Left lobe of liver (tissue), 2 donors: ENCODE results near the gene STRIP2. TPM values are rescaled to one million over a fixed set of nuclear protein-coding genes. Genes with fewer than 3 reads are reported as not detected.
"Not testable (repeated sequence)": the region's sequence is repeated elsewhere in the genome, so short reads cannot be mapped to it uniquely, and the experiment has no call there.

Experiments
- ATAC-seq: fragments of 200-7000 bp; cut with Tn5 transposase; one replicate; pipeline ENCODE4 v1.9.1; 2020; ENCODE audit warnings: mild to moderate bottlenecking, moderate library complexity
- DNase-seq: peaks from one replicate; pipeline ENCODE4 v3.0.0-alpha.2; 2020; ENCODE audit warnings: low spot score
- total RNA-seq: library from RNA; stranded (reverse); gene quantifications from one replicate; pipeline ENCODE4 v1.2.1, GENCODE V29; 2021
- donor health status: DM: no; HTN: no; CAD: no; lungs with moderate emphysema.
- donor health status: DM: no; HTN: yes; CAD: no.

STRIP2 gene
- total RNA-seq, 1 donor from 2014 or later, result 0.96 TPM

GRCh38 chr7:129452589-129453231 is 18.5 kb downstream of the STRIP2 start:
- ATAC-seq (no peak), DNase-seq (no peak)

DNA sequence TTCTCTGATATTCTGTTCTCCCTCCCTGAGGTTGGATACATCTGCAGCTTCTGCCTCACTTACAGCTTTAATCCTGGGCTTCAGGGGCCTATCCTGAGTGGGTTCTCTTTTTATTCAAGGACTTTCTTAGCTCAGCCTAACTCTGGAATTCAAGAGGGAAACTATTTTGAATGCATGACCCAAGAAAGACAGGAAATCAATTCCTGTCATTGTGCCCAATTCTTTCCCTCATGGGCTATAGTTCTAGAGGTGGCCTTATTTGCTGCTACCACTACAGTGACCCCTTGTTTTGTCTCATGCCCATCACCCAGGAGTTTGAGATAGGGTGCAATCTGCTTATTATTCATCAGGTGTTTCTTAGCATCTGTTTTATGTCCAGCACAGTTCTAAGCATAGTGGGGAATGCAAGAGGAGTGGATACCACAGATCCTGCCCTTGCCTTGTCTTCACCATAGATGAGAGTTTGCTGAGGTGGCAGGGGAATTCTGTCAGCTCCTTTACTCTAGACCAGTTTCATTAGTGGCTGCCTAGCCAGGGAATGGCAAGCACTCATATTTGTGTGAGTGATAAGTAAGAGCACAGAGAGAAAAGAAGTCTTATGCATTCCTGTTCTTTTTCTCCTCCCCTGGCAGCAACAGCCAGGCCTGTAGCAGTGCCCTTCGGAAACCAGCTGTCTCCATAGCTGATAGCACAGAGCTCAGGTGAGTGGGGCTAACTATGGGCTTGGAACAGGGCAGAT is 19.4 kb downstream of the STRIP2 start:
- no peak for ATAC-seq
- no peak for DNase-seq

GRCh38 chr7:129454249-129454551 is 20.0 kb downstream of the STRIP2 start:
- DNase-seq, result no peak
- ATAC-seq, result no peak

- ATAC-seq, result no peak
Measured at GRCh38 chr7:129456421-129456820, 22.2 kb downstream of the STRIP2 start.

DNA sequence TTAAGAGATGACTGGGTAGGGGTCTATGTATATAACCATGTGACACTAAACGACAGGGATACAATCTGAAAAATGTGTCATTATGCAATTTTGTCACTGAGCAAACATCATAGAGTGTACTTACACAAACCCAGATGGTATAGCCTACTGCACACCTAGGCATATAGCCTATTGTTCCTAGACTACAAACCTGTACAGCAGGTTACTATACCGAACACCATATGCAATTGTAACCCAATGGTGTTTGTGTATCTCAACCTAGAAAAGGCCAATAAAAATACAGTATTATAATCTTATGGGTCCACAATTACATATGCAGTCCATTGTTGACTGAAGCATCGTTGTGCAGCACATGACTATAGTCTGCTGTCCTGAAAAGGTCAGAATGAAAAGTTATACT is 22.9 kb downstream of the STRIP2 start:
- ATAC-seq, result no peak

More at GRCh38 chr7:129456421-129456820, 22.2 kb downstream of the STRIP2 start:
- no peak for DNase-seq

GRCh38 chr7:129458171-129458570 is 23.9 kb downstream of the STRIP2 start:
- DNase-seq, result no peak
- ATAC-seq, result no peak

More for the DNA sequence above, 22.9 kb downstream of the STRIP2 start:
- no peak for DNase-seq

- DNase-seq, result no peak
- no peak for ATAC-seq
Measured at GRCh38 chr7:129461809-129462208, 27.6 kb downstream of the STRIP2 start.

DNA sequence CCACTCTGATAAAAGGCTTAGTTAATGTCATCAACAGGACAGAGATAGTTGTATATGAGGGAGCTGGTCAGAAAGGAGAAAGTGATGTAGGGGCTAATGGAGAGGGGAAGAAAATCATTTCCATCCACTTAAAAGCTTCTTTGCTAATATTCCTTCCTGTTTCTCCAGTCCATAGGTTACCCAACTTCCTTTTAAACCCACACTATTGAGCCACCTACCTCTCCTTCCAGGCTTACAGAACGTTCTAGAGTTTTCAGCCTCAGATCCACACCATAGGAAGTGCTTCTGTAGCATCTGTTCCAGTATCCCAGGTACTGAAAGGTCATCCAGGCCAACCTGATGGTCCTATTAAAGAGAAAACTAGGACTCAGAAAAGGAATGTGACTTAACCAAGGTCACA is 28.2 kb downstream of the STRIP2 start:
- DNase-seq (no peak), ATAC-seq (no peak)

- no peak for ATAC-seq
- no peak for DNase-seq
Measured at GRCh38 chr7:129464194-129464593, 30.0 kb downstream of the STRIP2 start.

DNA sequence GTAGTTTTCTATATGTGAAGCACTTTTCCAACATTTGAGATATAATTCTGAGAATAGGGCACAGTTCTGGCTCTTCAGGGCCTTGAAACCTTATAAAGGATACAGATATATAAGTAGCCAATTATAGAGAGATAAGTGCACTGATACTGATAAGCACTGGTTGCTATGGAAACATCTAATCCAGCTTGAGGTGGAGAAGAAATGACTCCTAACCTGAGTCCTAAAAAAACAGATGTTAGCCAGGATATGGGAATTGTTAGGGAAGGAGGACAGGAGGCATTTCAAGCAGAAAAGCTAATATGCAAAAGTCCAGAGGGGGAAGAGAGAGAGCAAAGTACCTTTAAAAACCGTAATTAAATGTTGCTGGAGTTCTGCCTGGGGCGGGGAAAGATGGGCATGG is 30.8 kb downstream of the STRIP2 start:
- DNase-seq, result no peak
- no peak for ATAC-seq

GRCh38 chr7:129466796-129467195 is 32.6 kb downstream of the STRIP2 start:
- DNase-seq (no peak), ATAC-seq (no peak)

DNA sequence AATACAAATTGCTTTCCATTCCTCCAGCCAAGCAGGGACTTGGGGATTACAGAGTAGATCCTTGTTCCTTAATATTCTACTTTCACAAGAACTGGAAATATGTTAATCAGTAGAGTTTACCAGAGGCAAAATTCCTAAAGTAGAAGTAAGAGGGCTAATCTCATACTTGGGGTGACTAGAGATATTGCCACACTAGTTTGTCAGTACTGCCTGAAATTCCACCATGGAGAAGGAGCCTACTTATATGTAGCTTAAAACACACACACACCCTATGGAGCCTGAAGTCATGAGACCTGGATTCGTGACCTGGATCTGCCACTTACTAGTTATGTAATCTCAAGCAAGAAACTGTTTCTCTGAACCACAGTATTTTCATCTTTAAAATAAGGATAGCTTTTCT is 33.9 kb downstream of the STRIP2 start:
- ATAC-seq (no peak), DNase-seq (no peak)

GRCh38 chr7:129468547-129468946 is 34.3 kb downstream of the STRIP2 start:
- no peak for DNase-seq
- no peak for ATAC-seq

DNA sequence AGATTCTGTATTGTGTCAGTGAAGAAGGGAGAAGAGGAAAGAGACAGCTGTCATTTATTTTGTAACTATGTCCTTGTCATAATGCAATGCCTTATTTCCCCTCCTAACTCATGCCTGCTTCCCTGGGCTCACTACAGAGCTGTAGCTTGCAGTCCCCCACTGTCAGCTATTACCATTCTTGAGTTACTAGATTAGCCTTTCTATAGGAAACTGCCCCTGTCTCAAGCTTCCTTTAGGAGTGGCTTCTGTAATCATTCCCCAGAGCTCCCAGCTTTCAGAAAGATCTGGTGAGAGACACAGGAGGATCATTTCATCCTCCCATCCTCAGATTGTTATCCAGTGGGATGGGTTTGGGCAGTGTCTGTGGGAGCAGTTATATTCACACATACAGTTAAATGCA is 35.7 kb downstream of the STRIP2 start:
- ATAC-seq, result no peak
- DNase-seq, result no peak

GRCh38 chr7:129470411-129470810 is 36.2 kb downstream of the STRIP2 start:
- ATAC-seq, result no peak
- no peak for DNase-seq

DNA sequence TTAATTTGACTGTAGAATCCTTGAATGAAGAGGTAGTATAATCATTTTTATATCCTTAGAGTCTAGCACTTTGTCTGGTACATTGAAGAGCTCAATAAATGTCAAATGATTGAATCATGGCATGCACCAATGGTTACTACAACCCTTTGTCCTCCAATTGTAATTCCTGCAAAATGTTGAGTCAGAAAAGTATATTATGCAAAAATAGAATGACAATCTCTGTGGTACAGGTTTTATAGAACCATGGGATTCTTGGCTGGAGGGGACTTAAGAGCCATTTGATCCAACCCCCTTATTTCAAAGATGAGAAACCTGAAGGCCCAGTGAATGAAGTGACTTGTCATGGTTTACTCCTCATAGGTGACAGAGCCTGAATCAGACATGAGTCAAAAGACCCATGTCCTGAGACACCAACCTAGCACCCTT is 37.2 kb downstream of the STRIP2 start:
- DNase-seq (no peak), ATAC-seq (no peak)

GRCh38 chr7:129475931-129476330 is 41.7 kb downstream of the STRIP2 start:
- ATAC-seq, result not testable (repeated sequence)

DNA sequence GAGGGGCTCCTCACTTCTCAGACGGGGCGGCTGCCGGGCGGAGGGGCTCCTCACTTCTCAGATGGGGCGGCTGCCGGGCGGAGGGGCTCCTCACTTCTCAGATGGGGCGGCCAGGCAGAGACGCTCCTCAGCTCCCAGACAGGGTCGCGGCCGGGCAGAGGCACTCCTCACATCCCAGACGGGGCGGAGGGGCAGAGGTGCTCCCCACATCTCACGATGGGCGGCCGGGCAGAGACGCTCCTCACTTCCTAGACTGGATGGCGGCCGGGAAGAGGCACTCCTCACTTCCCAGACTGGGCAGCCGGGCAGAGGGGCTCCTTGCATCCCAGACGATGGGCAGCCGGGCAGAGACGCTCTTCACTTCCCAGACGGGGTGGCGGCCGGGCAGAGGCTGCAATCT is 42.2 kb downstream of the STRIP2 start:
- not testable (repeated sequence) for ATAC-seq, DNase-seq

More at GRCh38 chr7:129475931-129476330, 41.7 kb downstream of the STRIP2 start:
- DNase-seq, result not testable (repeated sequence)

GRCh38 chr7:129479831-129480230 is 45.6 kb downstream of the STRIP2 start:
- DNase-seq, result no peak
- ATAC-seq, result no peak

DNA sequence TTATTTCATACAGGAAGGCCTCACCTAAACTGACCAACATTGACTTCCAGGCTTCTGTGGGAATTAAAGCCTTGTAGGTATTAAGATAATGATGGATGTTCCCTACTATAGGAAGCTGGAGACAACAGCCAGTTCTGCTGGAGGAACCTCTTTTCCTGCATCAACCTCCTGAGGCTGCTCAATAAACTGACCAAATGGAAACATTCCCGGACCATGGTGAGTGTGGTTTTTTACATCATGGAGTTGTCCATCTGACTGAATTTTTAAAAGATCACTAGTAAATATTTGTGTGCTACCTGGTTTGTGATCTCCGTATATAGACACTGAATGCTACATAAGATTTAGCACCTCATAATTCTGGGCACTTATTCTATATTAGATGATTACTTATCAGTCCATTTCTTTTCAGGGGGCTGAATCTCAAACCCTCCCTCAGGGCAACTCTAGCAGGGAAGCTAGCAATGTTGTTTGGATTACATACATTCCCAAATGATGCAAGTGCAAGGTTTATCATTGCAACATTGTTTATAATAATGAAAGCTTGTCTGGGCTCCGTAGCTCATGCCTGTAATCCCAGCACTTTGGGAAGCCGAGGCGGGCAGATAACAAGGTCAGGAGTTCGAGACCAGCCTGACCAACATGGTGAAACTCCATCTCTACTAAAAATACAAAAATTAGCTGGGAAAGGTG is 46.6 kb downstream of the STRIP2 start:
- DNase-seq, result no peak
- no peak for ATAC-seq

DNA sequence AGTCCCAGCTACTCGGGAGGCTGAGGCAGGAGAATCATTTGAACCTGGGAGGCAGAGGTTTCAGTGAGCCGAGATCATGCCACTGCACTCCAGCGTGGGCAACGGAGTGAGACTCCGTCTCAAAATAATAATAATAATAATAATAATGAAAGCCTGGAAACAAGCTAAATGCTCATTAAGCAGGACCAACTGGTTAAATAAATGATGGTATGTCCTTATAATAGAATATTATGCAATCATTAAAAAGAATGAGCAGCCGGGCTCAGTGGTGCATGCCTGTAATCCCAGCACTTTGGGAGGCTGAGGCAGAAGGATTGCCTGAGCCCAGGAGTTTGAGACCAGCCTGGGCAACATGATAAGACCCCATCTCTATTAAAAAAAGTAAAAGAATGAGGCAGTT is 47.1 kb downstream of the STRIP2 start:
- ATAC-seq, DNase-seq: not testable (repeated sequence)

GRCh38 chr7:129482781-129483180 is 48.5 kb downstream of the STRIP2 start:
- DNase-seq (no peak), ATAC-seq (no peak)
